ENCODE measurements around the gene TTC24.
"Not testable (repeated sequence)": the region's sequence is repeated elsewhere in the genome, so short reads cannot be mapped to it uniquely, and the experiment has no call there.

The TTC24 gene

GRCh38 chr1:156579472-156579871, at the start of gene TTC24:
Gene TTC24, plus strand, starts transcription at chr1:156579723. Its CDS starts 1,642 bp downstream, at chr1:156581365.
- no peak for DNase-seq

GRCh38 chr1:156530006-156530405, 49.5 kb upstream of the TTC24 start:
- DNase-seq: no peak

GRCh38 chr1:156532374-156532773, 47.1 kb upstream of the TTC24 start:
- no peak for DNase-seq

GRCh38 chr1:156533568-156534220, 45.8 kb upstream of the TTC24 start:
- no peak for DNase-seq

GRCh38 chr1:156534424-156535060, 45.0 kb upstream of the TTC24 start:
- no peak for DNase-seq

- DNase-seq: no peak
Measured at GRCh38 chr1:156537027-156537426, 42.5 kb upstream of the TTC24 start.

- DNase-seq: no peak
Measured at GRCh38 chr1:156538711-156539440, 40.6 kb upstream of the TTC24 start.

GRCh38 chr1:156539818-156540355, 39.6 kb upstream of the TTC24 start:
- DNase-seq: no peak

GRCh38 chr1:156540955-156541354, 38.6 kb upstream of the TTC24 start:
- no peak for DNase-seq

GRCh38 chr1:156543066-156543465, 36.5 kb upstream of the TTC24 start:
- DNase-seq: no peak

GRCh38 chr1:156544592-156545102, 34.9 kb upstream of the TTC24 start:
- DNase-seq: no peak

GRCh38 chr1:156546267-156546666, 33.3 kb upstream of the TTC24 start:
- DNase-seq: no peak

GRCh38 chr1:156547434-156547833, 32.1 kb upstream of the TTC24 start:
- no peak for DNase-seq

- DNase-seq: no peak
Measured at GRCh38 chr1:156547982-156548381, 31.5 kb upstream of the TTC24 start.

- no peak for DNase-seq
Measured at GRCh38 chr1:156549390-156549789, 30.1 kb upstream of the TTC24 start.

- DNase-seq: no peak
Measured at GRCh38 chr1:156549831-156550230, 29.7 kb upstream of the TTC24 start.

- no peak for DNase-seq
Measured at GRCh38 chr1:156550346-156550745, 29.2 kb upstream of the TTC24 start.

- no peak for DNase-seq
Measured at GRCh38 chr1:156551066-156551643, 28.4 kb upstream of the TTC24 start.

- DNase-seq: no peak
Measured at GRCh38 chr1:156551869-156552268, 27.7 kb upstream of the TTC24 start.

GRCh38 chr1:156552518-156552917, 27.0 kb upstream of the TTC24 start:
- DNase-seq: no peak

GRCh38 chr1:156552937-156553336, 26.6 kb upstream of the TTC24 start:
- DNase-seq: not testable (repeated sequence)

GRCh38 chr1:156553860-156554485, 25.6 kb upstream of the TTC24 start:
- DNase-seq: no peak

GRCh38 chr1:156554971-156555370, 24.6 kb upstream of the TTC24 start:
- no peak for DNase-seq
